ENCODE measurements around the gene COG4.
"Not testable (repeated sequence)": the region's sequence is repeated elsewhere in the genome, so short reads cannot be mapped to it uniquely, and the experiment has no call there.

Gene COG4

GRCh38 chr16:70453892-70454221 lies 69.5 kb downstream of the COG4 start:
- peak in 1 of 2 experiments; percentile 76 for DNase-seq

- no peak for DNase-seq
Measured at GRCh38 chr16:70453117-70453891, 70.0 kb downstream of the COG4 start.

GRCh38 chr16:70451004-70451340 lies 72.4 kb downstream of the COG4 start:
- DNase-seq: not testable (repeated sequence)

- DNase-seq: not testable (repeated sequence)
Measured at GRCh38 chr16:70450142-70451003, 73.0 kb downstream of the COG4 start.

- DNase-seq: no peak
Measured at GRCh38 chr16:70448075-70448474, 75.3 kb downstream of the COG4 start.

- no peak for DNase-seq
Measured at GRCh38 chr16:70444249-70445063, 78.9 kb downstream of the COG4 start.

GRCh38 chr16:70442344-70442743 lies 81.0 kb downstream of the COG4 start:
- no peak for DNase-seq

- DNase-seq: no peak
Measured at GRCh38 chr16:70441406-70441990, 81.9 kb downstream of the COG4 start.

- peak in 1 of 2 experiments; percentile 39 for DNase-seq
Measured at GRCh38 chr16:70440009-70440692, 83.2 kb downstream of the COG4 start.

- DNase-seq: peak; percentile 98
Measured at GRCh38 chr16:70438969-70439862, 84.1 kb downstream of the COG4 start, which contains the start of gene ST3GAL2. Gene ST3GAL2, minus strand, starts transcription at chr16:70439100. Its CDS starts 40,570 bp downstream, at chr16:70398530.

- DNase-seq: peak in 1 of 2 experiments; percentile 48
Measured at GRCh38 chr16:70438585-70438968, 84.8 kb downstream of the COG4 start.

- DNase-seq: peak; percentile 57 to 73
Measured at GRCh38 chr16:70437582-70438557, 85.5 kb downstream of the COG4 start.

GRCh38 chr16:70437017-70437581 lies 86.3 kb downstream of the COG4 start:
- DNase-seq: peak; percentile 99

GRCh38 chr16:70434484-70435260 lies 88.7 kb downstream of the COG4 start:
- DNase-seq: no peak

GRCh38 chr16:70433458-70434103 lies 89.8 kb downstream of the COG4 start:
- peak in 1 of 2 experiments; percentile 47 for DNase-seq

- DNase-seq: peak; percentile 59 to 66
Measured at GRCh38 chr16:70432723-70433457, 90.5 kb downstream of the COG4 start.

GRCh38 chr16:70432356-70432722 lies 91.0 kb downstream of the COG4 start:
- no peak for DNase-seq
